Right renal cortex interstitium (tissue), 3 donors: Measurements from ENCODE around the gene PCBD2. TPM values are rescaled to one million over a fixed set of nuclear protein-coding genes. Genes with fewer than 3 reads are reported as not detected.
"Not testable (repeated sequence)": the region's sequence is repeated elsewhere in the genome, so short reads cannot be mapped to it uniquely, and the experiment has no call there.

Source experiments
- DNase-seq, 3 donors: peaks; one replicate each; pipeline ENCODE4 v3.0.0-alpha.2; 2013; ENCODE audit warnings: low read depth in 3 of 3, low spot score in 2 of 3
- polyA plus RNA-seq, 3 donors: library from polyadenylated mRNA; unstranded; fragments of 120-200 nt; gene quantifications; one replicate each; pipeline ENCODE4 v1.2.1, GENCODE V29; 2013; ENCODE audit not compliant: insufficient read length in 3 of 3

The PCBD2 gene
- polyA plus RNA-seq, result 10 to 100 TPM; 10.4 to 11.3 (median 10.8) TPM

GRCh38 chr5:134904610-134905245 is at the start of gene PCBD2:
Gene PCBD2, plus strand, starts transcription at chr5:134905131. Its CDS starts 9 bp downstream, at chr5:134905140.
- DNase-seq, result peak; percentile 76 to 80 (median 78)

- not testable (repeated sequence) for DNase-seq
Measured at GRCh38 chr5:134856465-134856864, 48.5 kb upstream of the PCBD2 start.

GRCh38 chr5:134857401-134857800 is 47.5 kb upstream of the PCBD2 start:
- no peak for DNase-seq

- no peak for DNase-seq
Measured at GRCh38 chr5:134864707-134865106, 40.2 kb upstream of the PCBD2 start.

- DNase-seq, result no peak
Measured at GRCh38 chr5:134873494-134873893, 31.4 kb upstream of the PCBD2 start.

- DNase-seq, result peak; percentile 78 to 83 (median 81)
Measured at GRCh38 chr5:134873987-134874830, 30.7 kb upstream of the PCBD2 start, which contains the start of gene TXNDC15. Gene TXNDC15, plus strand, starts transcription at chr5:134874371. Its CDS starts 57 bp downstream, at chr5:134874428.

- DNase-seq, result peak; percentile 32 to 44 (median 41)
Measured at GRCh38 chr5:134874831-134875655, 29.9 kb upstream of the PCBD2 start.

- no peak for DNase-seq
Measured at GRCh38 chr5:134877159-134877558, 27.8 kb upstream of the PCBD2 start.

GRCh38 chr5:134878403-134878802 is 26.5 kb upstream of the PCBD2 start:
- no peak for DNase-seq

GRCh38 chr5:134879456-134879855 is 25.5 kb upstream of the PCBD2 start:
- DNase-seq, result no peak

GRCh38 chr5:134880937-134881336 is 24.0 kb upstream of the PCBD2 start:
- DNase-seq, result not testable (repeated sequence)

GRCh38 chr5:134881711-134882110 is 23.2 kb upstream of the PCBD2 start:
- DNase-seq, result not testable (repeated sequence)

- no peak for DNase-seq
Measured at GRCh38 chr5:134887593-134888159, 17.3 kb upstream of the PCBD2 start.

- DNase-seq, result no peak
Measured at GRCh38 chr5:134889335-134889734, 15.6 kb upstream of the PCBD2 start.

- DNase-seq, result no peak
Measured at GRCh38 chr5:134891473-134891872, 13.5 kb upstream of the PCBD2 start.

- DNase-seq, result no peak
Measured at GRCh38 chr5:134892282-134892681, 12.6 kb upstream of the PCBD2 start.

- no peak for DNase-seq
Measured at GRCh38 chr5:134892926-134893325, 12.0 kb upstream of the PCBD2 start.

GRCh38 chr5:134893748-134894505 is 11.0 kb upstream of the PCBD2 start:
- no peak for DNase-seq

- no peak for DNase-seq
Measured at GRCh38 chr5:134902071-134902801, 2.7 kb upstream of the PCBD2 start.
